ENCODE results near the gene MAPK11. TPM values are rescaled to one million over a fixed set of nuclear protein-coding genes. Genes with fewer than 3 reads are reported as not detected.

Gene MAPK11
- total RNA-seq, 1 experiment from 2014 or later, result 19.3 TPM

DNA sequence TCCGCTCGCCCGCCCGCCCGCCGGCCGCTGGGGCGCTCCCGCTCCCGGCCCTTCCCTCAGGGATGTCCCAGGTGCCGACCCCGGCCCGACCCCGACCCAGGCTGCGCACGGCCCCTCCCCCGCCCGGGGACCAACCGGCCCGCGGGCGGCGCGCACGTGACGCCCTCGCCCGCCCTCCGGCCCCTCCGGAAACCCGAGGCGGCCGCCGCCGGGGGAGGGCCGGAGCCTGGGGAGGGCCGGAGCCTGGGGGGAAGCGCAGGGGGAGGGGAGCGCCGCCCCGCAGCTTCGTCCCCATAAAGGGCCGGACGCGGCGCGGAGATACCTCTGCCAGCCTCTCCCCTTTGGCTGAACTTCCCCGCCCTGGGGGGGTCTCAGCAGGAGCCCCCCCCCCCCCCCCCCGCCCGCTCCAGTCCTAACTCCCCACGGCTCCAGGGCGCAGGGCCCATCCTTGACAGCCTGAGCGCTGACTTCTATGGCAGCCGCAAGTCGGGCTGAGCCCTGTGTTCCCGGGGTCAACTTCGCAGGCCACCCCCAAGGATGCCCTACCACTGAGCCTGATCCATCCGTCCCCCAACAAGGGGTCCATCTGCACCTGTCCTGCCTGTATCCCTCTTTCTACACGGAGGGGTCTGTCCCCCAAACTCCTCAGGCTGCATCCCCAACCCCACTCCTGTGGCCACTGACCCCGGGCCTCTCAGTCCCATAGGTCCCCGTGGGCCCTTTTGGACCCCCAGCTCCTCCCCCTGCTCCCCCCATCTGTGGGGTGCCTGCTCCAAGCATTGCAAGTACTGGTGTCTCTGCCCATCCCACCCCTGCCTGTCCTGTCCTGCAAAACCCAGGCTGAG is 8.3 kb downstream of the MAPK11 start, which contains the start of gene MAPK12:
Gene MAPK12 (minus strand): TSS at position 69 of the 845 bp plus-strand sequence. CDS start 174 bp downstream, outside the sequence.
- BruUV-seq (replicated peaks), result no TSS peak
- peak within 1 kb of the TSS; percentile 95 for H3K4me2 ChIP-seq (ENCODE audit: low read length)
- H2AFZ ChIP-seq (ENCODE audit: low read depth, low read length, poor library complexity, severe bottlenecking), result no peak within 1 kb of the TSS
- H3K9me3 ChIP-seq (ENCODE audit: control insufficient read depth in 1 of 2, insufficient read depth in 1 of 2, low read depth in 1 of 2, low read length in 2 of 2), result no peaks in the 10 kb centered on the region
- TF ChIP-seq POLR2A (IDR thresholded peaks at IDR 0.05; ENCODE audit: borderline replicate concordance, extremely low read depth, insufficient read depth, insufficient read length) (no peak), TCF7L2 (IDR thresholded peaks at IDR 0.05; ENCODE audit: borderline replicate concordance, extremely low read depth, insufficient read depth, insufficient read length) (no peak), POLR2AphosphoS5 (IDR thresholded peaks at IDR 0.05; ENCODE audit: low read depth, low read length) (peak; percentile 38; the same call in 1 of the 2 replicates)
- TF ChIP-seq, protein P1, sequence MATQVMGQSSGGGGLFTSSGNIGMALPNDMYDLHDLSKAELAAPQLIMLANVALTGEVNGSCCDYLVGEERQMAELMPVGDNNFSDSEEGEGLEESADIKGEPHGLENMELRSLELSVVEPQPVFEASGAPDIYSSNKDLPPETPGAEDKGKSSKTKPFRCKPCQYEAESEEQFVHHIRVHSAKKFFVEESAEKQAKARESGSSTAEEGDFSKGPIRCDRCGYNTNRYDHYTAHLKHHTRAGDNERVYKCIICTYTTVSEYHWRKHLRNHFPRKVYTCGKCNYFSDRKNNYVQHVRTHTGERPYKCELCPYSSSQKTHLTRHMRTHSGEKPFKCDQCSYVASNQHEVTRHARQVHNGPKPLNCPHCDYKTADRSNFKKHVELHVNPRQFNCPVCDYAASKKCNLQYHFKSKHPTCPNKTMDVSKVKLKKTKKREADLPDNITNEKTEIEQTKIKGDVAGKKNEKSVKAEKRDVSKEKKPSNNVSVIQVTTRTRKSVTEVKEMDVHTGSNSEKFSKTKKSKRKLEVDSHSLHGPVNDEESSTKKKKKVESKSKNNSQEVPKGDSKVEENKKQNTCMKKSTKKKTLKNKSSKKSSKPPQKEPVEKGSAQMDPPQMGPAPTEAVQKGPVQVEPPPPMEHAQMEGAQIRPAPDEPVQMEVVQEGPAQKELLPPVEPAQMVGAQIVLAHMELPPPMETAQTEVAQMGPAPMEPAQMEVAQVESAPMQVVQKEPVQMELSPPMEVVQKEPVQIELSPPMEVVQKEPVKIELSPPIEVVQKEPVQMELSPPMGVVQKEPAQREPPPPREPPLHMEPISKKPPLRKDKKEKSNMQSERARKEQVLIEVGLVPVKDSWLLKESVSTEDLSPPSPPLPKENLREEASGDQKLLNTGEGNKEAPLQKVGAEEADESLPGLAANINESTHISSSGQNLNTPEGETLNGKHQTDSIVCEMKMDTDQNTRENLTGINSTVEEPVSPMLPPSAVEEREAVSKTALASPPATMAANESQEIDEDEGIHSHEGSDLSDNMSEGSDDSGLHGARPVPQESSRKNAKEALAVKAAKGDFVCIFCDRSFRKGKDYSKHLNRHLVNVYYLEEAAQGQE (IDR thresholded peaks at IDR 0.05; ENCODE audit: low read depth), result no peak
- peaks cover 0 to 6% of the 10 kb centered on the region in 2 experiments; a peak in 1 of 4 replicates for H3K36me3 ChIP-seq (ENCODE audit: control insufficient read depth in 1 of 2, insufficient read depth in 2 of 2, low read length in 2 of 2)
- peak within 1 kb of the TSS; percentile 94 for H3K9ac ChIP-seq (ENCODE audit: low read length)
- ATAC-seq, result peak; percentile 73
- intact Hi-C loops (cut with micrococcal nuclease), result no loop called here
- peaks cover 28% of the 10 kb centered on the region for H3K79me2 ChIP-seq (ENCODE audit: insufficient read depth, low read length)
- no peak for DNase-seq (ENCODE audit: low read depth, low spot score)
- H4K20me1 ChIP-seq (ENCODE audit: insufficient read depth), result no peaks in the 10 kb centered on the region
- POLR2A ChIA-PET, result interaction anchor here (1.0 to 1.2 kb wide), 2 partner anchors 9 to 10 kb away, joined by 3 to 4 read pairs; no protein-coding TSS in a partner anchor
- no peaks in the 10 kb centered on the region for H3K27me3 ChIP-seq (ENCODE audit: insufficient read depth, low read length)
- CTCF ChIA-PET, result interaction anchor here (0.8 to 1.3 kb wide), 3 partner anchors 9 to 80 kb away, joined by 3 to 7 read pairs (median 4); no protein-coding TSS in a partner anchor
- H3K27ac ChIP-seq (ENCODE audit: low read depth, low read length), result peak within 1 kb of the TSS; percentile 83
- H3K4me3 ChIP-seq (replicated peaks in 1 of 2; ENCODE audit: low read depth in 1 of 2, low read length in 2 of 2), result peak within 1 kb of the TSS; percentile 79 to 90
- peaks cover 19 to 32% of the 10 kb centered on the region in 2 experiments for H3K4me1 ChIP-seq (ENCODE audit: control insufficient read depth in 1 of 2, insufficient read depth in 2 of 2, low read length in 2 of 2)
- no peaks in the 10 kb centered on the region for H3K9me2 ChIP-seq (ENCODE audit: insufficient read depth)
- RAD21 ChIA-PET (ENCODE audit: low non-redundant PET in 1 of 2, low total read pairs in 2 of 2, uncharacterized antibody in 2 of 2, unreplicated experiment in 2 of 2), result interaction anchor here in 1 of 2 experiments (1.5 kb wide), 1 partner anchor 80 kb away, joined by 4 read pairs; no protein-coding TSS in a partner anchor
